HL-60 (cell line): ENCODE measurements around the gene IL31RA.

Experiments used
- DNase-seq, 2 experiments: peaks; one replicate each; pipeline ENCODE4 v3.0.0-alpha.2; 2010 to 2020; ENCODE audit warnings: low read depth in 1 of 2, low spot score in 1 of 2
- H3K27ac ChIP-seq: fragments of 250-450 bp; sonication (Bioruptor Pico); replicated peaks from 2 replicates; pipeline ENCODE4 v1.5.1; 2020; ENCODE audit warnings: mild to moderate bottlenecking, moderate library complexity
- H3K27me3 ChIP-seq: fragments of 250-450 bp; sonication (Bioruptor Pico); 2 replicates; pipeline ENCODE4 v1.5.1; 2021; ENCODE audit warnings: mild to moderate bottlenecking, moderate library complexity; ENCODE audit not compliant: insufficient read depth, poor library complexity, severe bottlenecking
- H3K4me3 ChIP-seq: replicated peaks from 2 replicates; pipeline ENCODE4 v1.5.1; 2011; ENCODE audit warnings: mild to moderate bottlenecking, control low read depth, low read length; ENCODE audit not compliant: insufficient read depth
- CTCF ChIP-seq: IDR thresholded peaks from one replicate; pipeline ENCODE4 v1.5.1; 2011; ENCODE audit warnings: low read length, control low read depth, inconsistent platforms; ENCODE audit not compliant: insufficient read depth
- GABPA ChIP-seq: IDR thresholded peaks from 2 replicates; pipeline ENCODE4 v1.6.1; 2012; ENCODE audit warnings: low read depth
- POLR2AphosphoS5 ChIP-seq: IDR thresholded peaks from 2 replicates; pipeline ENCODE4 v1.6.1; 2012; ENCODE audit warnings: low read depth
- REST ChIP-seq: IDR thresholded peaks from 2 replicates; pipeline ENCODE4 v1.6.1; 2012; ENCODE audit warnings: low read depth; ENCODE audit not compliant: insufficient replicate concordance
- SPI1 ChIP-seq: IDR thresholded peaks from 2 replicates; pipeline ENCODE4 v1.6.1; 2012; ENCODE audit warnings: low read depth, mild to moderate bottlenecking, borderline replicate concordance

The IL31RA gene

GRCh38 chr5:55905251-55905650, 54.1 kb downstream of the IL31RA start:
- TF ChIP-seq GABPA, result no peak
- TF ChIP-seq POLR2AphosphoS5, result no peak
- no peak for TF ChIP-seq CTCF
- no peak for TF ChIP-seq REST
- TF ChIP-seq SPI1, result no peak
- Histone ChIP-seq H3K27ac (no peak overlapping the region), H3K27me3 (no peaks in the 10 kb centered on the region), H3K4me3 (no peak overlapping the region)
- DNase-seq, result no peak

- no peak overlapping the region for H3K27ac ChIP-seq
- H3K27me3 ChIP-seq, result no peaks in the 10 kb centered on the region
- DNase-seq, result no peak
- H3K4me3 ChIP-seq, result no peak overlapping the region
- TF ChIP-seq SPI1 (no peak), CTCF (no peak), REST (no peak), GABPA (no peak), POLR2AphosphoS5 (no peak)
These were observed 56.8 kb downstream of the IL31RA start for GRCh38 chr5:55907927-55908326.

GRCh38 chr5:55908804-55909203, 57.6 kb downstream of the IL31RA start:
- DNase-seq, result no peak
- no peak overlapping the region for H3K4me3 ChIP-seq
- no peak overlapping the region for H3K27ac ChIP-seq
- no peaks in the 10 kb centered on the region for H3K27me3 ChIP-seq
- TF ChIP-seq SPI1 (no peak), GABPA (no peak), REST (no peak), CTCF (no peak), POLR2AphosphoS5 (no peak)
